Vagina (tissue), 2 donors: ENCODE results near the gene ADRM1.
A peak's percentile ranks its signal among the peaks of the same experiment; 100 is the strongest.

Experiments
- POLR2A ChIP-seq, 2 donors: fragments of 450-650 bp; IDR thresholded peaks; one replicate each; pipeline ENCODE4 v1.6.1; 2017; ENCODE audit warnings: antibody characterized with exemption in 2 of 2, mild to moderate bottlenecking in 2 of 2, moderate library complexity in 2 of 2
- POLR2AphosphoS5 ChIP-seq, 2 donors: sonication (generic); formaldehyde crosslinking; IDR thresholded peaks; one replicate each; pipeline ENCODE4 v1.9.0; 2017; ENCODE audit warnings: antibody characterized with exemption in 2 of 2, mild to moderate bottlenecking in 2 of 2, low read depth in 1 of 2; ENCODE audit not compliant: insufficient read depth in 1 of 2
- TF ChIP-seq, protein P1 (sequence below), 3 experiments: fragments of 450-650 bp in 2 of 3; fragments of 200-600 bp in 1 of 3; sonication (generic) in 1 of 3; IDR thresholded peaks; one replicate each; pipeline ENCODE4 v1.5.1; 2017 to 2019; ENCODE audit warnings: antibody characterized with exemption in 3 of 3, mild to moderate bottlenecking in 2 of 3, moderate library complexity in 2 of 3

DNA sequence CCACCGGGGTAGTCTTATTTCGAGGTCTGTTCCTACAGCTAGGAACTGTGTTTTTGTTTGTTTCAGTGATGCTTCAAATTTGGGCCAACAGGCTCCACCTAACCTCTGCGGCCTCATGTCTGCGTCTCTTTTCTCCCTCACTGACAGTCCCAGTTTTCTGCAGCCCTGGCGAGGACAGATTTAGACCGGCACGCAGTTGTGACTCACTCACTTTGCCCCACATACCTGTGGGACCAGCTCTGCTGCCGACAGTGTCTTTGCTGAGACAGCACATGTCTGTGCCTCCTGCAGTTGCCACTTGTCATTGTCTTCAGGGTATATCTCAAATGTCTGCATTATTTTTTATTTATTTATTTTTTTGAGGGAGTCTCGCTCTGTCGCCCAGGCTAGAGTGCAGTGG lies 35.3 kb upstream of the ADRM1 start:
- TF ChIP-seq, protein P1, sequence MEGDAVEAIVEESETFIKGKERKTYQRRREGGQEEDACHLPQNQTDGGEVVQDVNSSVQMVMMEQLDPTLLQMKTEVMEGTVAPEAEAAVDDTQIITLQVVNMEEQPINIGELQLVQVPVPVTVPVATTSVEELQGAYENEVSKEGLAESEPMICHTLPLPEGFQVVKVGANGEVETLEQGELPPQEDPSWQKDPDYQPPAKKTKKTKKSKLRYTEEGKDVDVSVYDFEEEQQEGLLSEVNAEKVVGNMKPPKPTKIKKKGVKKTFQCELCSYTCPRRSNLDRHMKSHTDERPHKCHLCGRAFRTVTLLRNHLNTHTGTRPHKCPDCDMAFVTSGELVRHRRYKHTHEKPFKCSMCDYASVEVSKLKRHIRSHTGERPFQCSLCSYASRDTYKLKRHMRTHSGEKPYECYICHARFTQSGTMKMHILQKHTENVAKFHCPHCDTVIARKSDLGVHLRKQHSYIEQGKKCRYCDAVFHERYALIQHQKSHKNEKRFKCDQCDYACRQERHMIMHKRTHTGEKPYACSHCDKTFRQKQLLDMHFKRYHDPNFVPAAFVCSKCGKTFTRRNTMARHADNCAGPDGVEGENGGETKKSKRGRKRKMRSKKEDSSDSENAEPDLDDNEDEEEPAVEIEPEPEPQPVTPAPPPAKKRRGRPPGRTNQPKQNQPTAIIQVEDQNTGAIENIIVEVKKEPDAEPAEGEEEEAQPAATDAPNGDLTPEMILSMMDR (IDR thresholded peaks at IDR 0.05) = no peak
- TF ChIP-seq POLR2A (IDR thresholded peaks at IDR 0.05) (no peak), POLR2AphosphoS5 (IDR thresholded peaks at IDR 0.05; ENCODE audit: insufficient read depth in 1 of 2, low read depth in 1 of 2) (peak in 1 of 2 donors; percentile 46)
